Activated CD4-positive, alpha-beta T cell treated with anti-CD3 and anti-CD28 coated beads, Interleukin-2, amount 50 U/mL, for 4 hours (primary cell): ENCODE data around the gene GTF2B.
"Not testable (repeated sequence)": the region's sequence is repeated elsewhere in the genome, so short reads cannot be mapped to it uniquely, and the experiment has no call there.

ENCODE experiments used
- DNase-seq, 2 experiments: peaks; one replicate each; pipeline ENCODE4 v3.0.0-alpha.2; 2020

The GTF2B gene, protein sequence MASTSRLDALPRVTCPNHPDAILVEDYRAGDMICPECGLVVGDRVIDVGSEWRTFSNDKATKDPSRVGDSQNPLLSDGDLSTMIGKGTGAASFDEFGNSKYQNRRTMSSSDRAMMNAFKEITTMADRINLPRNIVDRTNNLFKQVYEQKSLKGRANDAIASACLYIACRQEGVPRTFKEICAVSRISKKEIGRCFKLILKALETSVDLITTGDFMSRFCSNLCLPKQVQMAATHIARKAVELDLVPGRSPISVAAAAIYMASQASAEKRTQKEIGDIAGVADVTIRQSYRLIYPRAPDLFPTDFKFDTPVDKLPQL

DNA sequence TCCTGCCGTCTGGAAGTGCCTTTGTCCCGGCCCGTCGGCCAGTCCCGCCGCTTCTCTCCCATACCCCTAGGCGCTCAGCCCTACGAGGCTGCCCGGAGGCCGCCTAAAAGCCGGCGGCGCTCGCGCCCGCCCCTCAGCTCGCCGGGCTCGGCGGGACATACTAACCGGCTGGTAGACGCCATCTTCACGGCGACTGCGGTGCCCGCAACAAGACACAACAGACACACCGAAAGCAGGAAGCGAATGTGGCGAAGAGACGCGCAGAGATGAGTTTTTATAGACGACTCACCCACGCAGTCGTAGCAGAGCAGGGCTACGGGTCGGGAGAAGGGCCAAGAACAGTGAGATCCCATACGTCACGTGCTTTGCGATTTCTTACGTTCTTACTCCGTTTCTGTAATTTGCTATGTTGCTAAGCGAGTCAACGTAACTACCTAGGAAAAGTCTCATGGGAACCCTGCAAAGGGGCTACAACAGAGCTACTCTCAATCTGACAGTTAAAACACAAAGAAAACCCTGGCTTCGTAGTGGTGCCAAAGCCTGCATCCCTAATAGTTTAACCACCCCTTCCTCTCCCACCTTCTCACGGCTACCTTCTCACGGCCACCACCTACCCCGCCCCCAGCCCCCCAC, at the start of gene GTF2B:
Gene GTF2B (minus strand): TSS at position 250 of the 633 bp plus-strand sequence. CDS start 68 bp downstream, at position 182.
- DNase-seq = peak; percentile 90 to 91

DNA sequence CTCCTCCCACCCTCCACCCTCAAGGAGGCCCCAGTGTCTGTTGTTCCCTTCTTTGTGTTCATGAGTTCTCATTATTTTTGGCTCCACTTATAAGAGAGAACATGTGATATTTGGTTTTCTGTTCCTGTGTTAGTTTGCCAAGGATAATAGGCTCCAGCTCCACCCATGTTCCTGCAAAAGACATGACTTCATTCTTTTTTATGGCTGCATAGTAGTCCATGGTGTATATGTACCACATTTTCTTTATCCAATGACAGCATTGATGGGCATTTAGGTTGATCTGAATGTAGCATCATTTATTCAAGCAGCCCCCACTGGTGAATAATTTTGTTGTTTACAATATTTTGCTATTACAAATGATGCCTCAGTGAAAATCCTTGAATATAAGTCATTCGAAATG, 47.2 kb upstream of the GTF2B start:
- DNase-seq = not testable (repeated sequence)

DNA sequence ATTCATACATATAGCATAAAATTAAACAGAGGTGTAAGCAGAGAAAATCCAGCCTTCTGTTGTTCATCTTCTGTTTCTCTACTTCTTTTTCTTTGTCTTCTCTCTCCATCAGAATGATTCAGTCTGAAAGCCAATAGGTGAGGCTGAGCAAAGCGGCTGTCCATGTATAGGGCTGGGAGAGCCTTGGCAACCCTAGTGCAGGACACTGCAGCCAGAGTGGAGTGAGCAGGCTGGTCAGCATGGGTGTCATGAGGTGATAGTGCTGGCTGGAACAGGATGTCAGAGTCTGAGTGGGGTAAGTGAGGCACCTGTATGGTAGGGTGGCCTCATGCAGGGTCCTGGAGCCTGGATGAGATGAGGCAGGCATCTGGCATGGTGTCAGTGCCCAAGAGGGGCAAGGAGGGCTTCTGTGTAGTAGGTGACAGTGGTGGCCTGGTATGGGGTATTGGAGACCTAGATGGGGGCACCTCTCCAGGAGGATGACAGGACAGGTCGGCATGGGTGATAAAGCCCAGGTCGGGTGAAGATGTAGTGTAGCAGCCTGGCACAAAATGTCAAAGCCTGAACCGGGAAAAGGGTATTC, 45.5 kb upstream of the GTF2B start:
- no peak for DNase-seq

DNA sequence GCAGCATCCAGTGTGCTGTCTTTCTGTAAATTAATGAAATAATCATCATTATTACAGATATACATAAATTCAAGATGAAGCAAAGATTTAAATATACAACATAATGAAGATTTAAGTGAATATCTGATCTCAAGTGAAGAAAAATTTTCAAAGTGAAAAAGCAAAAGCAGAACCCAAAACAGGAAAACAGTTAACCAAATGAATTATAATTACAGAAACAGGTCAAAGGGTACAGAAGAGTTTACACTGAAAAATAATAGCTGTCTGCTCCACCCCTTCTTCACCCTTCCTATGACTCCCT, 44.8 kb upstream of the GTF2B start:
- DNase-seq = no peak

- DNase-seq = no peak
These were observed 44.3 kb upstream of the GTF2B start for GRCh38 chr1:88935522-88936222.

DNA sequence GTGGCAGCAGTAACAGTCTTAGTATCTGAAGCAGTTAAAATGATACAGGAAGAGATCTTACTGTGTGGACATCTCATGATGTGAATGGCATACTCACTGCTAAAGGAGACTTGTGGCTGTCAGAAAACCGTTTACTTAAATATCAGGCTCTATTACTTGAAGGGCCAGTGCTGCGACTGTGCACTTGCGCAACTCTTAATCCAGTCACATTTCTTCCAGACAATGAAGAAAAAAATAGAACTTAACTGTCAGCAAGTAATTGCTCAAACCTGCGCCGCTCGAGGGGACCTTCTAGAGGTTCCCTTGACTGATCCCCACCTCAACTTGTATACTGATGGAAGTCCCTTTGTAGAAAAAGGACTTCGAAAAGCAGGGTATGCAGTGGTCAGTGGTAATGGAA, 38.8 kb upstream of the GTF2B start:
- not testable (repeated sequence) for DNase-seq

DNA sequence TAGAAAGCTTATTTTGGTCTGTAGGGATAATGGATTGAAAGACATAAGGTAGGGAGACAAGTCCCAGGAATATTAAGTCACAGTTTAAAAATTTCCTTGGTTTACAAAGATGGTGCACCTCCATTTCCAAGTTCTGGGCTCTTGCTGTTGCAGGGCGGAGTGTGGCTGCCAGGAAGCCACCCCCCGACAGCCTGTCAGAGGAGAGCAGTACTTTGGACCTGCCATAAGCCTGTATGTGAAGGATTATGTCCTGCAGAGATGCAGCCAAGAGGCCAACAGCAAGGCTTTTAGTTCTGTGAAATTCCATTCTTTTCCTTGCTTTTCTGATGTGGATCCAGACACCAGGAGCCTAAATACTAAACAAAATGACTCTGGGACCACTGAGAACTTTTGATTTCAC, 31.9 kb upstream of the GTF2B start:
- DNase-seq = no peak

- no peak for DNase-seq
These were observed 30.8 kb upstream of the GTF2B start for GRCh38 chr1:88922214-88922613.

- DNase-seq = no peak
These were observed 29.5 kb upstream of the GTF2B start for GRCh38 chr1:88920845-88921244.

DNA sequence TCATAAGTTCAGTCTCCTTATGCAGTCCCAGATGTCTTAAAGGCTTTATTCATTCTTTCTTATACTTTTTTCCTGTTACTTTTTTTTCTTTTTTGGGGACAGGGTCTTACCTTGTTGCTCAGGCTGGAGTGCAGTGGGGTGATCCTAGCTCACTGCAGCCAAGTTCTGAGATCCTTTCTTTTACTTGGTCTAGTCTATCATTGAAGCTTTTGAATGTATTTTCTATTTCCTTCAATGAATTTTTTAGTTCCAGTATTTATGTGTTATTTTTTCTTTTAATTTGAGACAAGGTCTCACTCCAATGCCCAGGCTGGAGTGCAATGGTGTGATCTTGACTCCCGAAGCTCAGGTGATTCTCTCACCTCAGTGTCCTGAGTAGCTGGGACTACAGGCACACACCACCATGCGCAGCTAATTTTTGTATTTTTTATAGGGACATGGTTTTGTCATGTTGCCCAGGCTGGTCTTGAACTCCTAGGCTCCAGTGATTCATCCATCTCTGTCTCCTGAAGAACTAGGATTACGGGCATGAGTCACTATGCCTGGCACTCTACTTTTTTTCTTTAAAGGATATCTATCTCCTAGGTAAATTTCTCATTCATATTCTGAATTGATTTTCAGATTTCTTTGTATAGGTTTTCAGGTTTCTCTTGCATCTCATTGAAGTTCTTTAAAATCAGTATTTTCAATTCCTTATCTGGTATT, 26.1 kb upstream of the GTF2B start:
- no peak for DNase-seq

DNA sequence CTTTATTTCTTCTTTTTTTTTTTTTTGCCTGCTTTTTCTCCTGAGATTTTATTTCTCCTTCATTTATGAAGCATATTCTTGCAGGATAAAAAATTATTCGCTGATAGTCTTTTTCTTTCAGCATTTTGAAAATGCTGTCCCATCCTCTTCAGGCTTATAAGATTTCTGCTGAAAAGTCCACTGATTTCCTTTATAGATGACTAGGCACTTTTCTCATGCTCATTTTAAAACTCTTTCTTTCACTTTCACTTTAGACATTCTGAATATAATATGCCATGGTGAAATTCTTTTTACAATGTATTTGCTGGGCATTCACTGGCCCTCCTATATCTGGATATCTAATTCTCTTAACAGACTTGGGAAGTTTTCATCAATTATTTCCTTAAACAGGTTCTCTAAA, 25.5 kb upstream of the GTF2B start:
- DNase-seq = no peak

- DNase-seq = not testable (repeated sequence)
These were observed 20.4 kb upstream of the GTF2B start for GRCh38 chr1:88911800-88912199.

DNA sequence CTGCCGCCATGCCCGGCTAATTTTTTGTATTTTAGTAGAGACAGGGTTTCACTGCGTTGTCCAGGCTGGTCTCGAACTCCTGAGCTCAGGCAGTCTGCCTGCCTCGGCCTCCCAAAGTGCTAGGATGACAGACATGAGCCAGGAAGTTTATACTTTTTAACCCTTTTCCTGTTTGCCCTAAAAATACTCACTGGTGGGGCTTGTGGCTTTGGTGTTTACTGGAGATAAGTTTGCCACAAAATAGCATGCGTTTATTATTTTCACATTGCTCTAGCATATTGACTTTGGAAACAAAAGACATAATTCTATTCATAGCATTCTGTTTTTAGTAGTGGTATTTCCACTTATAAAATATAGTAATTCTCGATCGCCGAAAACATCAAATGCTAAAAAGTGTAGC, 19.8 kb upstream of the GTF2B start:
- no peak for DNase-seq

GRCh38 chr1:88910401-88910800, 19.0 kb upstream of the GTF2B start:
- DNase-seq = no peak

GRCh38 chr1:88900883-88901282, 9.5 kb upstream of the GTF2B start:
- DNase-seq = no peak

- DNase-seq = no peak
These were observed 5.8 kb upstream of the GTF2B start for GRCh38 chr1:88897070-88897730.

DNA sequence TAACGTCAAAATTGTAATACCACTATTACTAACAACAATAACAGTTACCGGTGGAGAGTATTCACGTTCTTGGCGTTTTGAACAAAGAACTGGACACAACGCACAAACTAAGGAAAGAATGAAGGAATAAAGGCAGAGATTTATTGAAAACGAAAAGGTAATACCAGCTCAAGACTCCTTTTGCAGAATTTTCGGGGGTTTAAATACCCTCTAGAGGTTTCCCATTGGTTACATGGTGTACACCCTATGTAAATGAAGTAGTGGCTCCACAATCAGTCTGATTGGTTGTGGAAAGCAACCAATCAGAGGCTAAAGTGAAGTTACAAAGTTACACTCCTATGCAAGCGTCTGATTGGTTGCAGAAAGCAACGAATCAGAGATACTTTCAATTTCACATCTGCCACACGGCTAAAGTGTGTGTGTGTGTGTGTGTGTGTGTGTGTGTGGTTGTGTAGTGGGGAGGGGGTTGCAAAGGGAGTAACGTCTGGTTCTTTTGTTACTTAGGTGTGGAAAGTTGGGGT, 1.1 kb upstream of the GTF2B start:
- DNase-seq = no peak

- no peak for DNase-seq
These were observed 579 bp upstream of the GTF2B start for GRCh38 chr1:88891951-88892340.

GRCh38 chr1:88890791-88891317, 513 bp downstream of the GTF2B start:
- peak; percentile 6 for DNase-seq

DNA sequence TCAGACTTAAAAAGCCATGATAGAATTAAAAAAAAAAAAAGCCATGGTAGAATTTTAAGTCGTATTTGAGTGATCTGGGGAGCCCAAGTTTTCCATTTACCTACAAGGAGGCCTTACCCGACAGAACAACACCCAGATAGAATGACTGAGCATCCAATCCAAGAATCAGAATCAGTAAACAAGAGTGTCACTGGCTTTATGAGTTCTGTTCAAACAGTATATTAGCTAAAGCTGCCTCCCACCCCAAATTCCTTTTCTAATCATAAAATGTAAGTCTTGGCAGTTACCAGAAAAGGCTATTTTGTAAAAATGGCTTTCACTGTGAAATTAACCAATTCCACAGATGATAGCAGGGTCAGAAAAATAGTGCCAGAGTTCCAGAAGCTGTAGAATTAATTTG, 1.2 kb downstream of the GTF2B start:
- no peak for DNase-seq

GRCh38 chr1:88888750-88889149, 2.6 kb downstream of the GTF2B start:
- no peak for DNase-seq

DNA sequence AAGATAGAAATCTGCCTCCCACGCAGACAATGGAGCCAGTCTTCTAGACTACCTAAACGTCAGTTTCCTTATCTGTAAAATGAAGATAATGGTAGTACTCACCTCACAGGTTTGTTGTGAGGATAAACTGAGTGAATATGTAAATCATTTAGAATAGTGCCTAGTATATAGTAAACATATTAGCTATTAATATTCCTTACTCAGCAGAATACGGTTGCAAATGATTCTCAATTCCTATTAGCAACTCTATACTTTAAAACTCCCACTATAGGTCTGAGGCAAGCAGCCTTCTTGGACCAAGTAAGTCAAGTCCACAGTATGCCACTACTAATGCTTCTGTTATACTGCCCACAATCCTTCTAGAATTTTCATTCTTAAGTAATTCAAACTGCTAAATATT, 5.4 kb downstream of the GTF2B start:
- DNase-seq = no peak
